IPS-18c (cell line): ENCODE data around the gene IMP4.

Experiments used
- H3K4me3 ChIP-seq: 2 replicates; pipeline ENCODE4 v1.7.0; 2013; ENCODE audit warnings: low read depth, mild to moderate bottlenecking, low read length, moderate library complexity; ENCODE audit not compliant: insufficient read depth
- H3K9me3 ChIP-seq: one replicate; pipeline ENCODE4 v1.6.1; 2013; ENCODE audit warnings: mild to moderate bottlenecking, low read length, moderate library complexity; ENCODE audit not compliant: control insufficient read depth, insufficient read depth

Gene IMP4

DNA sequence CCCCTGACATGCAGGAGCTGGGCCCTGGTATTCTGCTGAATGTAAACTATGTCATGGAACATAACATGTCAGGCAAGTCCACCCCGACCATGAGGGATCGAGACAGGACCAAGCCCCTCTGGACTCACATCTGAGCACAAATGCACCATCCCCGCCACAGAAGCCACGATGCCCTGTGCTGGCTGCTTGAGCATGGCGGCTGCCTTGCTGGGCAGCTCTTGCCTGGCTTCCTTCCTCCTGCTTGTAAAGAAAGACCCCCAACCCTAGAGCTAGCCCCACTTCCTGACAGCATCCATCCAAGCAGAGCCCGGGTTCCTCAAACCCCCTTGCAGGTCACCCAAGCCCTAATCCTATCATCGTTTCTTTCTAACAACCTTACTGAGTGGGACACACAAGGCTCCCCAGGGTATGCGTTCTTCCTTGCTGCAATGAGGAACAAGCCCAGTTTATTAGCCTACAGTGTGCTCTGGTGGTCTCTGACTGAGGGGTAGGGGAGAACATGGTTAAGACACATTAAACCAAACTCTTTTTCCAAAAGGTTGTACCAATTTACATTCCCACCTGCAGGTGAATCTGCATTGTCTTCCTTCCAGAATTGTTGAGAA, 39.7 kb downstream of the IMP4 start:
- no peak overlapping the region for H3K4me3 ChIP-seq
- no peaks in the 10 kb centered on the region for H3K9me3 ChIP-seq

GRCh38 chr2:130385709-130386108, 43.0 kb downstream of the IMP4 start:
- Histone ChIP-seq H3K4me3 (no peak overlapping the region), H3K9me3 (no peaks in the 10 kb centered on the region)

DNA sequence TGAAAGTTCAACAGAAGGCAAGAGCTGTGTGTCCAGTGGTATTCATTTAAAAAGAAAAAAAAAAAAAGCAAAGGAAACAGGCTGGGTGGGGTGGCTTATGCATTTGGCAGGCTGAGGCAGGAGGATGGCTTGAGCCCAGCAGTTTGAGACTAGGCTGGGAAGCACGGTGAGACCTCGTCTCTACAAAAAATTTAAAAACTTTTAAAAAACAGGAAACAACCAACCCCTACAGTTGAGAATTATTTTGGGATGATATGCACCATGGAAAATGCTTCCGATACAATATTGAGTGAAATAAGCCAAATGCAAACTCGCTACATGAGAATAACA, 44.3 kb downstream of the IMP4 start:
- peaks cover under 1% of the 10 kb centered on the region for H3K9me3 ChIP-seq
- no peak overlapping the region for H3K4me3 ChIP-seq

DNA sequence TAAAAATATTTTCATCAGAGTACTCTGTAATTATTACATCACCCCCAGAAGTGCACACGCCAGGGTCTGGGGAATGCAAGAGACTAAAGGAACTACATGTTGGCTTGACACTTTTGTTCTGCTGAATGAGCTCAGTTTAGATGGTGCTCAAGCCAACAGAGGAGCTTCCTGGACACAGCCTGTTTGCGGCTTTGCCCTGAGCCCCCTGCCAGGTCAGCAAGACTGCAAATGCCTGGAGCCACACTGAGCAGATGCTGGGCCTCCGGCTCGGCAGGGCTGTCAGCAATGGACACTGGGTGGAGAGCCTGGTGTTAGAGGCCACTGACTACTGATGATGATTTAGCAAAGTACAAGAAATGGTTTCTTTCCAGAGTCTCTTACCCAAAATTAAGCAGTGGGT, 45.1 kb downstream of the IMP4 start:
- H3K9me3 ChIP-seq: peaks cover 3% of the 10 kb centered on the region
- no peak overlapping the region for H3K4me3 ChIP-seq

- no peak overlapping the region for H3K4me3 ChIP-seq
Observed at GRCh38 chr2:130388221-130388907, 45.7 kb downstream of the IMP4 start.

GRCh38 chr2:130389358-130389757, 46.7 kb downstream of the IMP4 start:
- no peak overlapping the region for H3K4me3 ChIP-seq
- peaks cover 3% of the 10 kb centered on the region for H3K9me3 ChIP-seq

More at GRCh38 chr2:130388221-130388907, 45.7 kb downstream of the IMP4 start:
- peaks cover 3% of the 10 kb centered on the region for H3K9me3 ChIP-seq

DNA sequence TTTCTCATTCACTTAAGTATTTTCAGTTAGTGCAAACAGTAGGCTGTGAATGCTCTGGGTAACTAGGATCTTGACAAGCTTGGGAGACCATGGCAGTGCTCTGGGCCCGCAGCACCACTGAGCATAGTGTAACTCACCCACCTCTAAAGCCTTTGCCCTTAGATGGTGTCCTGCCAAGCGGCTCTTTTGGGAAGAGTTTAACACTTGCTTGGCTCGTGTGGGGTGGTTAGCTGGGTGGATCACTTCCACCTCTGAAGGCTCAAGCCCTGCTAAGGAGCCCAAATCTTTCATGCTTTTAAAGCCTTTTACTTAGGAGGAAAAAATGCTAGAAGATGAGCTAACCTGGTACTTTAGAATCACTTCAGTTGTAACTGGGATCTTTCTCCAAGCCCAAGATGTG, 47.1 kb downstream of the IMP4 start:
- H3K4me3 ChIP-seq: no peak overlapping the region
- peaks cover 3% of the 10 kb centered on the region for H3K9me3 ChIP-seq

- Histone ChIP-seq H3K4me3 (no peak overlapping the region), H3K9me3 (peaks cover 3% of the 10 kb centered on the region)
Observed at GRCh38 chr2:130390460-130391057, 47.9 kb downstream of the IMP4 start.

GRCh38 chr2:130391058-130391871, 48.6 kb downstream of the IMP4 start:
- peak overlapping the region; percentile 74 for H3K4me3 ChIP-seq

DNA sequence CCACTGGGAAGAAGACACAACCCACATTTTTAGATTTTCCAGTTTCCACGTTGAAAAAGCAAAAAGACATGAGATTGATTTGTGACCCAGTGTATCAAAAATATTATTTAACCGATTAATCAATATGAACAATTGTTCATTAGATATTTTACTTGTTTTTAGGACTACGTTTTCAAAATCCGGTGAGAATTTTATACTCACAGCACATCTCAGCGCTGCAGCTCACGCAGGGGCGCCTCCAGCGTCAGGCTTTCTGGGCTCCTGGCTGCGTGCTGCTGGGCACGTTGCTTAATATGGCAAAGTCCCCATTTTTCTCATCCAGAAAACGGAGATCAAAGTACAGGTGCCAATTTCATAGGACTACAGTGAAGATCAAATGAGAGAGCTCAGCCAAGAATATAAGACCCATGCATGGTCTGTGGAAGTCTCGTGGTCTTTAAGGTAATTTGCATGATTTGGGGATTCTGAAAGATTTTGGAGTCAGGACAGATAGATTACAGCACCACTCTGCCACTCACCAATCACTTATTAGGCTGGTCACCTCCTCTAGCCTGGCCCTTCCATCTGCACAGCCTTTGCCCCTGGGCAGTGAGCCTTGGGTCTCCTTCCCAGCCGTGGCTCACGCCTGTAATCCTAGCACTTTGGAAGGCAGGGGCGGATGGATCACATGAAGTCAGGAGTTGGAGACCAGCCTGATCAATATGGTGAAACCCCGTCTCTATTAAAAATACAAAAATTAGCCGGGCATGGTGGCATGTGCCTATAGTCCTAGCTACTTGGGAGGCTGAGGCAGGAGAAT, 49.4 kb downstream of the IMP4 start:
- peak overlapping the region; percentile 74 for H3K4me3 ChIP-seq
- H3K9me3 ChIP-seq: peaks cover 3% of the 10 kb centered on the region

More at GRCh38 chr2:130391058-130391871, 48.6 kb downstream of the IMP4 start:
- peaks cover 3% of the 10 kb centered on the region for H3K9me3 ChIP-seq

DNA sequence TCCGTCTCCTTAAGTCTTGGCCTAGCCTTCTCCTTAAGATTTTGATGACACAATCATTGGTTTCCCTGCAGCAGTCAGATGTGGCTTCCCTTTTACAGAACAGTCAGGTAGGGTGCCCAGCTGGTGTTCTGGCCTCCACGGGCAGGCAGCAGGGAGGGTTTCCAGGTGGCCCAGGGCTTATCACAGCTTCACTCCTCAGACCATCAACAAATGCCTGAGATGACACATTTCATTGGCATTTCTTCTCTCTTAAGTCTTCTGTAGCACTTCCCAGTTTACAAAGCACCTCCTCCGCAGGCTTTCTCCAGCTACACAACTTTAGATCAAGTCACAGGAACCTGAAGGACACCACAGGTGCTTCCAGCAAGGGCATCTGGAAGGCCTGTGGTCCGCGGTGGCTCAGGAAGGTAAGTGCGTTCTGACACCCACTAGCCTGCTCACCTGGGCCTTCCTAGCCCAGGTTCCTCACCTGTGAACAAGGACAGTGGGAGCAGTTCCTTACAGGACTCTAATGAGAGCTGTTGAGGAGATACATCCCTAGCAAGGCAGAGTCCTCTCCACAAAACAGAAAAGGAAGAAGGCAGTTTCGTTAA, 50.7 kb downstream of the IMP4 start:
- no peak overlapping the region for H3K4me3 ChIP-seq
- H3K9me3 ChIP-seq: peaks cover 3% of the 10 kb centered on the region
